Measurements from ENCODE around the gene ROBO3.

ROBO3 gene

GRCh38 chr11:124869331-124869730 lies 4.1 kb downstream of the ROBO3 start:
- H3K36me3 ChIP-seq (ENCODE audit: insufficient read depth, low read length): no peaks in the 10 kb centered on the region
- no peak overlapping the region for H3K9ac ChIP-seq (ENCODE audit: insufficient read length)
- no peak overlapping the region for H3K4me3 ChIP-seq
- no peak for DNase-seq (ENCODE audit: low read depth, low spot score)
- no peak for TF ChIP-seq POLR2AphosphoS5 (IDR thresholded peaks at IDR 0.05; ENCODE audit: borderline replicate concordance, low read depth, low read length)
- no peak for TF ChIP-seq FOXP2 (optimal IDR thresholded peaks at IDR 0.05; ENCODE audit: control extremely low read depth, extremely low read length, insufficient read depth)
- no peak for TF ChIP-seq EZH2 (IDR thresholded peaks at IDR 0.05)
- H3K27ac ChIP-seq: no peak overlapping the region
- no peaks in the 10 kb centered on the region for H3K9me3 ChIP-seq (ENCODE audit: low read depth, low read length)

- TF ChIP-seq POLR2AphosphoS5 (IDR thresholded peaks at IDR 0.05; ENCODE audit: borderline replicate concordance, low read depth, low read length): no peak
- TF ChIP-seq FOXP2 (optimal IDR thresholded peaks at IDR 0.05; ENCODE audit: control extremely low read depth, extremely low read length, insufficient read depth): no peak
- TF ChIP-seq EZH2 (IDR thresholded peaks at IDR 0.05): no peak
- Histone ChIP-seq H3K9me3 (ENCODE audit: low read depth, low read length) (no peaks in the 10 kb centered on the region), H3K9ac (ENCODE audit: insufficient read length) (no peak overlapping the region), H3K4me3 (no peak overlapping the region), H3K27ac (no peak overlapping the region), H3K36me3 (ENCODE audit: insufficient read depth, low read length) (no peaks in the 10 kb centered on the region)
- DNase-seq (ENCODE audit: low read depth, low spot score): no peak
These were observed 4.7 kb downstream of the ROBO3 start for GRCh38 chr11:124869856-124870387.

DNA sequence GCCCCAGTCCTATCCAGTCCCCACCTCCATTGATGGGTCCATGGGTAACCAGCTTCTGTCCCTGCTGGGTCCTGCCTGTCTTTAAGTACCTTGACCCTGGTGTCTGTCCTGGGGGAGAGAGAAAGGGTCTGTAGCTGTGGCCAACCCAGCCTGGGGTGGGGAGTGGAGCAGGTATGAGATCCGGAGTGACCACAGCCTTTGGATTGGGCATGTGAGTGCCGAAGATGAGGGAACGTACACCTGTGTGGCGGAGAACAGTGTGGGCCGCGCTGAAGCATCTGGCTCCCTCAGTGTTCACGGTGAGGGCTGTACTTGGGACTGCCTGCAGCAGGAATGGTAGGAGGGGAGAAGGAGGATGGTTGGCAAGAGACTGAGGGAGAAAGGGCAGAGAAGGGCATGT lies 5.2 kb downstream of the ROBO3 start:
- no peak for TF ChIP-seq EZH2 (IDR thresholded peaks at IDR 0.05)
- TF ChIP-seq POLR2AphosphoS5 (IDR thresholded peaks at IDR 0.05; ENCODE audit: borderline replicate concordance, low read depth, low read length): no peak
- no peak for TF ChIP-seq FOXP2 (optimal IDR thresholded peaks at IDR 0.05; ENCODE audit: control extremely low read depth, extremely low read length, insufficient read depth)
- Histone ChIP-seq H3K4me3 (no peak overlapping the region), H3K9me3 (ENCODE audit: low read depth, low read length) (no peaks in the 10 kb centered on the region), H3K36me3 (ENCODE audit: insufficient read depth, low read length) (no peaks in the 10 kb centered on the region), H3K9ac (ENCODE audit: insufficient read length) (no peak overlapping the region), H3K27ac (no peak overlapping the region)
- DNase-seq (ENCODE audit: low read depth, low spot score): no peak

GRCh38 chr11:124872280-124872679 lies 7.0 kb downstream of the ROBO3 start:
- H3K9me3 ChIP-seq (ENCODE audit: low read depth, low read length): no peaks in the 10 kb centered on the region
- H3K36me3 ChIP-seq (ENCODE audit: insufficient read depth, low read length): no peaks in the 10 kb centered on the region
- TF ChIP-seq POLR2AphosphoS5 (IDR thresholded peaks at IDR 0.05; ENCODE audit: borderline replicate concordance, low read depth, low read length) (no peak), FOXP2 (optimal IDR thresholded peaks at IDR 0.05; ENCODE audit: control extremely low read depth, extremely low read length, insufficient read depth) (no peak), EZH2 (IDR thresholded peaks at IDR 0.05) (no peak)
- H3K27ac ChIP-seq: no peak overlapping the region
- H3K4me3 ChIP-seq: no peak overlapping the region
- DNase-seq (ENCODE audit: low read depth, low spot score): no peak
- H3K9ac ChIP-seq (ENCODE audit: insufficient read length): no peak overlapping the region

- no peak for TF ChIP-seq POLR2AphosphoS5 (IDR thresholded peaks at IDR 0.05; ENCODE audit: borderline replicate concordance, low read depth, low read length)
- no peak for TF ChIP-seq EZH2 (IDR thresholded peaks at IDR 0.05)
- no peak for TF ChIP-seq FOXP2 (optimal IDR thresholded peaks at IDR 0.05; ENCODE audit: control extremely low read depth, extremely low read length, insufficient read depth)
- DNase-seq (ENCODE audit: low read depth, low spot score): no peak
- H3K36me3 ChIP-seq (ENCODE audit: insufficient read depth, low read length): no peaks in the 10 kb centered on the region
- H3K9ac ChIP-seq (ENCODE audit: insufficient read length): no peak overlapping the region
- no peak overlapping the region for H3K27ac ChIP-seq
- no peaks in the 10 kb centered on the region for H3K9me3 ChIP-seq (ENCODE audit: low read depth, low read length)
- H3K4me3 ChIP-seq: no peak overlapping the region
These were observed 7.5 kb downstream of the ROBO3 start for GRCh38 chr11:124872741-124873140.

DNA sequence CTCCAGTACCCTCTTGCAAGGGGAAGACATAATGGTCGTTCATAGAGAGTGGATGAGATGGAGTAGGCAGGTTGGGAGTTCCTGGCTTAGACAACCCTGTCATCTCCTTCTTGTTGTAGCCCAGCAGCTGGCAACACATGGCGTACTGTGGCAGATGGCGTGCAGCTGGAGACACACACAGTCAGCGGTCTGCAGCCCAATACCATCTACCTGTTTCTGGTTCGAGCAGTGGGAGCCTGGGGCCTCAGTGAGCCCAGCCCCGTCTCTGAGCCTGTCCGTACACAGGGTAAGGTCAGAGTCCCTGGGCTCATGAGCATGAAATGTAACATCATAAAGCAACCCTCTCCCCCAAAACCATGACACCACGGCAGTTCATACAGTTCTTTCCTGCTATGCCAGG lies 8.7 kb downstream of the ROBO3 start:
- Histone ChIP-seq H3K27ac (no peak overlapping the region), H3K9me3 (ENCODE audit: low read depth, low read length) (no peaks in the 10 kb centered on the region), H3K4me3 (no peak overlapping the region), H3K9ac (ENCODE audit: insufficient read length) (no peak overlapping the region), H3K36me3 (ENCODE audit: insufficient read depth, low read length) (no peaks in the 10 kb centered on the region)
- no peak for DNase-seq (ENCODE audit: low read depth, low spot score)
- TF ChIP-seq POLR2AphosphoS5 (IDR thresholded peaks at IDR 0.05; ENCODE audit: borderline replicate concordance, low read depth, low read length) (no peak), FOXP2 (optimal IDR thresholded peaks at IDR 0.05; ENCODE audit: control extremely low read depth, extremely low read length, insufficient read depth) (no peak), EZH2 (IDR thresholded peaks at IDR 0.05) (no peak)

- Histone ChIP-seq H3K36me3 (ENCODE audit: insufficient read depth, low read length) (no peaks in the 10 kb centered on the region), H3K9ac (ENCODE audit: insufficient read length) (no peak overlapping the region), H3K9me3 (ENCODE audit: low read depth, low read length) (no peaks in the 10 kb centered on the region), H3K27ac (no peak overlapping the region), H3K4me3 (no peak overlapping the region)
- no peak for TF ChIP-seq EZH2 (IDR thresholded peaks at IDR 0.05)
- TF ChIP-seq POLR2AphosphoS5 (IDR thresholded peaks at IDR 0.05; ENCODE audit: borderline replicate concordance, low read depth, low read length): no peak
- TF ChIP-seq FOXP2 (optimal IDR thresholded peaks at IDR 0.05; ENCODE audit: control extremely low read depth, extremely low read length, insufficient read depth): no peak
- no peak for DNase-seq (ENCODE audit: low read depth, low spot score)
These were observed 9.5 kb downstream of the ROBO3 start for GRCh38 chr11:124874571-124875255.

DNA sequence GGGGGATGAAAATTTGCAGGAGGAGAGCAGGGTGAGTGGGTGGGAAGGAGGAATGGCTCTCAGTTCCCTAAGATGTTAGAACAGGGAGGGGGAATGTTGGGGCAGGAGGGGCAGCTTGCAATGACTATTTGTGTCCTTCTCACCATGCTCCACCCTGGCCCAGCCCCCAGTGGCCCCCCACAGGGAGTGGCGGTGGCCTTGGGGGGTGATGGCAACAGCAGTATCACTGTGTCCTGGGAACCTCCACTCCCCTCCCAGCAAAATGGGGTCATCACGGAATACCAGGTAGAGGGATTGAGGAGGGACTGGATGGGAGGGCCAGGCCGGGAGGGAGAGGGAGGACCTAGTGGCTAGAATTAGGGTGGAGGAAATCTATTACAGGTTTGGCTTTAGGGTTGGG lies 10.2 kb downstream of the ROBO3 start:
- Histone ChIP-seq H3K4me3 (peak overlapping the region; percentile 97; the same call in 1 of the 2 replicates), H3K9me3 (ENCODE audit: low read depth, low read length) (no peaks in the 10 kb centered on the region), H3K27ac (no peak overlapping the region), H3K9ac (ENCODE audit: insufficient read length) (no peak overlapping the region), H3K36me3 (ENCODE audit: insufficient read depth, low read length) (no peaks in the 10 kb centered on the region)
- TF ChIP-seq EZH2 (IDR thresholded peaks at IDR 0.05) (no peak), POLR2AphosphoS5 (IDR thresholded peaks at IDR 0.05; ENCODE audit: borderline replicate concordance, low read depth, low read length) (no peak), FOXP2 (optimal IDR thresholded peaks at IDR 0.05; ENCODE audit: control extremely low read depth, extremely low read length, insufficient read depth) (no peak)
- no peak for DNase-seq (ENCODE audit: low read depth, low spot score)

Measured in SK-N-MC (cell line).